Kidney capillary endothelial cell (primary cell): ENCODE measurements around the gene EEIG1.

Experiments used
- DNase-seq: peaks from one replicate; pipeline ENCODE4 v3.0.0-alpha.2; 2018; ENCODE audit warnings: low spot score

EEIG1 gene

GRCh38 chr9:127959841-127960409 lies 20.9 kb downstream of the EEIG1 start:
- no peak for DNase-seq

GRCh38 chr9:127959398-127959797 lies 21.4 kb downstream of the EEIG1 start:
- no peak for DNase-seq

- DNase-seq, result no peak
Measured at GRCh38 chr9:127958728-127959127, 22.1 kb downstream of the EEIG1 start.

- DNase-seq, result no peak
Measured at GRCh38 chr9:127955294-127956015, 25.3 kb downstream of the EEIG1 start.

- no peak for DNase-seq
Measured at GRCh38 chr9:127954831-127955293, 25.9 kb downstream of the EEIG1 start.

- DNase-seq, result no peak
Measured at GRCh38 chr9:127953768-127954505, 26.9 kb downstream of the EEIG1 start.

GRCh38 chr9:127953154-127953553 lies 27.6 kb downstream of the EEIG1 start:
- no peak for DNase-seq

GRCh38 chr9:127950513-127951289 lies 30.1 kb downstream of the EEIG1 start:
- no peak for DNase-seq

- DNase-seq, result no peak
Measured at GRCh38 chr9:127949827-127950512, 30.8 kb downstream of the EEIG1 start.

GRCh38 chr9:127947841-127948710 lies 32.7 kb downstream of the EEIG1 start:
- DNase-seq, result no peak

- DNase-seq, result no peak
Measured at GRCh38 chr9:127946728-127947127, 34.1 kb downstream of the EEIG1 start.

GRCh38 chr9:127945942-127946341 lies 34.8 kb downstream of the EEIG1 start:
- DNase-seq, result no peak

- DNase-seq, result no peak
Measured at GRCh38 chr9:127945338-127945737, 35.5 kb downstream of the EEIG1 start.

GRCh38 chr9:127944586-127945218 lies 36.1 kb downstream of the EEIG1 start:
- no peak for DNase-seq

- DNase-seq, result peak; percentile 83
Measured at GRCh38 chr9:127943731-127944144, 37.1 kb downstream of the EEIG1 start.

- DNase-seq, result no peak
Measured at GRCh38 chr9:127943011-127943662, 37.7 kb downstream of the EEIG1 start.

GRCh38 chr9:127942216-127943010 lies 38.4 kb downstream of the EEIG1 start:
- DNase-seq, result no peak

GRCh38 chr9:127941961-127942215 lies 38.9 kb downstream of the EEIG1 start:
- DNase-seq, result no peak
